Globus pallidus (tissue), 1 donor: Measurements from ENCODE around the gene OR2G6.
"Not testable (repeated sequence)": the region's sequence is repeated elsewhere in the genome, so short reads cannot be mapped to it uniquely, and the experiment has no call there.

ENCODE experiments used
- DNase-seq: peaks from one replicate; pipeline ENCODE4 v3.0.0-alpha.2; 2015; ENCODE audit warnings: low spot score

Gene OR2G6

GRCh38 chr1:248574657-248575056, 66.8 kb downstream of the OR2G6 start, which contains the start of gene OR2T34:
Gene OR2T34 (minus strand): TSS chr1:248574757. CDS start chr1:248574757, 0 bp downstream.
- not testable (repeated sequence) for DNase-seq

DNA sequence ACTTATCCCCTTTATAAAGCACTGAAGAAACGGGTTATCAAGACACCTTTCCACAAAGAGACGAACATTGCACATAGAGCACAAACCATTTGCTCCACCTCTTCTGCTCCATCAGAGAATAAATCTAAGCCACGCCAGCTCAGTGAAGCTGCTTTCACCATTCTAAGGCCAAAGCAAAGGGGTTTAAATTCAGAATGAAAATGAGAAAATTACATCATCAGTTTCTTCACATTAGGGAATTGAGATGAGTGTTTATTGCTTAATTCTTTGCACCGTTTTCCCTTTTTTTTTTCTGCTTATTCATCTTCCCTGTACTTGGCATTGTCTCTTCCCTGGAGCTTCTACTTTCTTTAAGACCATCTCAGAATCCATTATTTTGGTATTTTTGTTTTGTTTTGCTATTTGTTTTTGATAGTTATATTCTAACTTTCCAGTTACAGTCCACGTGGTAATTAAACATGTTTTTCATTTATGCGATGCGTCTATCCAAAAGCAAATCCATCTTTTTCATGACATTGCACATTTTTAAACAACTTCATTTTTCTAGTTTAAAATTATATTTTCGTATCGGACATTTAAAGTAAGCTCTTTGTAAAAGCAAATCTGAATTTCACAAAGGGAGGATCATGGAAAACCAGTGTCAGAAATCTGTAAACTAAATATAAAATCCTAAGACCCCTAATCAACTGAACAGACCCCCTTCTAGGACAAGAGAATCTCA, 68.5 kb downstream of the OR2G6 start:
- no peak for DNase-seq
